H1 (cell line): ENCODE measurements around the gene ESYT1. TPM values are rescaled to one million over a fixed set of nuclear protein-coding genes. Genes with fewer than 3 reads are reported as not detected.

Source experiments
- CTCF ChIA-PET: fragments of 300-600 bp; sonication (Branson Sonifier 250); formaldehyde crosslinking; loops from one replicate; lab custom pipeline; 2021; ENCODE audit not compliant: partially characterized antibody; lab: Charles Lee
- POLR2A ChIA-PET: fragments of 300-600 bp; sonication (Branson Sonifier 250); formaldehyde crosslinking; loops from one replicate; lab custom pipeline; 2021; ENCODE audit warnings: inconsistent platforms; ENCODE audit not compliant: partially characterized antibody; lab: Charles Lee
- DNase-seq, 2 experiments: peaks; one replicate each; pipeline versions ENCODE4 v3.0.0 to v3.0.0-alpha.2; 2010 to 2022; ENCODE audit warnings: low spot score in 2 of 2, low read depth in 1 of 2, mixed read lengths in 1 of 2
- FAIRE-seq: peaks from 2 replicates; lab custom pipeline; 2011; peaks lifted over from hg19 to GRCh38; lab: Jason Lieb, UNC
- H2AFZ ChIP-seq: 2 replicates; pipeline ENCODE4 v1.8.1; 2012; ENCODE audit warnings: low read length, inconsistent platforms
- H2AK5ac ChIP-seq: 2 replicates; pipeline ENCODE4 v1.6.1; 2013; ENCODE audit warnings: low read depth, low read length
- H2BK120ac ChIP-seq: replicated peaks from 2 replicates; pipeline ENCODE3; 2013; ENCODE audit warnings: low read depth, low read length, inconsistent platforms
- H2BK12ac ChIP-seq: 2 replicates; pipeline ENCODE4 v1.6.1; 2013; ENCODE audit warnings: low read depth, low read length
- H2BK15ac ChIP-seq: 2 replicates; pipeline ENCODE4 v1.6.1; 2013; ENCODE audit warnings: low read length
- H2BK20ac ChIP-seq: 2 replicates; pipeline ENCODE4 v1.6.1; 2013; ENCODE audit warnings: low read length
- H2BK5ac ChIP-seq: 2 replicates; pipeline ENCODE4 v1.6.1; 2013; ENCODE audit warnings: low read depth, low read length
- H3K14ac ChIP-seq: 2 replicates; pipeline ENCODE4 v1.6.1; 2013; ENCODE audit warnings: inconsistent platforms; ENCODE audit not compliant: insufficient read length
- H3K18ac ChIP-seq: 2 replicates; pipeline ENCODE4 v1.6.1; 2013; ENCODE audit warnings: low read length; ENCODE audit errors: extremely low read depth
- H3K23ac ChIP-seq: 2 replicates; pipeline ENCODE4 v1.6.1; 2013; ENCODE audit warnings: inconsistent platforms; ENCODE audit not compliant: insufficient read length
- H3K23me2 ChIP-seq: 2 replicates; pipeline ENCODE4 v1.6.1; 2013; ENCODE audit warnings: low read depth, low read length
- H3K27ac ChIP-seq: 2 replicates; pipeline ENCODE4 v1.6.1; 2011; ENCODE audit warnings: low read depth, low read length, inconsistent platforms
- H3K27me3 ChIP-seq, 4 experiments: replicated peaks in 1 of 4; 1 replicate in 1 of 4; 2 replicates in 3 of 4; pipeline versions ENCODE4 v1.6.1 to v1.8.1; 2011 to 2013; ENCODE audit warnings: low read length in 3 of 4, mild to moderate bottlenecking in 3 of 4, inconsistent platforms in 2 of 4, mixed read lengths in 2 of 4, moderate library complexity in 1 of 4; ENCODE audit not compliant: control insufficient read depth in 3 of 4, insufficient read depth in 3 of 4; ENCODE audit errors: extremely low read depth in 1 of 4
- H3K36me3 ChIP-seq, 4 experiments: 2 replicates each; pipeline versions ENCODE4 v1.6.1 to v1.8.1; 2011 to 2013; ENCODE audit warnings: mild to moderate bottlenecking in 4 of 4, low read length in 3 of 4, moderate library complexity in 2 of 4, control low read depth in 1 of 4, inconsistent platforms in 1 of 4; ENCODE audit not compliant: insufficient read depth in 4 of 4, control insufficient read depth in 2 of 4
- H3K4ac ChIP-seq: replicated peaks from 2 replicates; pipeline ENCODE3; 2013; ENCODE audit warnings: low read length, low read depth, mixed read lengths, inconsistent platforms; ENCODE audit not compliant: insufficient read length
- H3K4me1 ChIP-seq, 4 experiments: replicated peaks in 1 of 4; 1 replicate in 1 of 4; 2 replicates in 3 of 4; pipeline versions ENCODE4 v1.6.1 to v1.8.1; 2011 to 2013; ENCODE audit warnings: low read length in 3 of 4, inconsistent platforms in 2 of 4, mixed read lengths in 1 of 4; ENCODE audit not compliant: insufficient read depth in 4 of 4, control insufficient read depth in 3 of 4
- H3K4me2 ChIP-seq, 2 experiments: 2 replicates each; pipeline versions ENCODE4 v1.6.1 to v1.8.1; 2011 to 2013; ENCODE audit warnings: low read depth in 2 of 2, low read length in 2 of 2, control low read depth in 1 of 2, inconsistent platforms in 1 of 2, mild to moderate bottlenecking in 1 of 2; ENCODE audit not compliant: insufficient read depth in 1 of 2
- H3K4me3 ChIP-seq, 4 experiments: fragments of 200-600, 300-600 bp in 1 of 4; sonication (generic), shearing (Covaris generic), sonication (Bioruptor Twin) in 1 of 4; 2 replicates each; pipeline versions ENCODE4 v1.5.1 to v1.8.1; 2011 to 2016; ENCODE audit warnings: low read length in 4 of 4, low read depth in 3 of 4, control low read depth in 2 of 4, inconsistent platforms in 2 of 4, mild to moderate bottlenecking in 2 of 4, mixed read lengths in 1 of 4, moderate library complexity in 1 of 4; ENCODE audit not compliant: insufficient read depth in 2 of 4; ENCODE audit errors: extremely low read depth in 1 of 4
- H3K56ac ChIP-seq: replicated peaks from 2 replicates; pipeline ENCODE3; 2013; ENCODE audit warnings: low read depth, mild to moderate bottlenecking, mixed read lengths, low read length, inconsistent platforms; ENCODE audit not compliant: insufficient read length
- H3K79me1 ChIP-seq: 2 replicates; pipeline ENCODE4 v1.6.1; 2013; ENCODE audit warnings: low read depth, low read length, control low read depth
- H3K79me2 ChIP-seq, 2 experiments: 2 replicates each; pipeline versions ENCODE4 v1.6.1 to v1.8.1; 2012 to 2013; ENCODE audit warnings: low read length in 2 of 2, mild to moderate bottlenecking in 2 of 2, inconsistent platforms in 1 of 2; ENCODE audit not compliant: insufficient read depth in 2 of 2, control insufficient read depth in 1 of 2
- H3K9ac ChIP-seq, 4 experiments: replicated peaks in 1 of 4; 1 replicate in 1 of 4; 2 replicates in 3 of 4; pipeline versions ENCODE4 v1.6.1 to v1.8.1; 2011 to 2013; ENCODE audit warnings: low read depth in 3 of 4, low read length in 3 of 4, control low read depth in 2 of 4, mild to moderate bottlenecking in 2 of 4, moderate library complexity in 2 of 4, inconsistent platforms in 1 of 4; ENCODE audit errors: extremely low read depth in 1 of 4
- H3K9me3 ChIP-seq, 2 experiments: 2 replicates each; pipeline versions ENCODE4 v1.6.1 to v1.8.1; 2012 to 2013; ENCODE audit warnings: mild to moderate bottlenecking in 2 of 2, moderate library complexity in 2 of 2, control low read depth in 1 of 2, inconsistent platforms in 1 of 2, low read depth in 1 of 2, low read length in 1 of 2, mixed read lengths in 1 of 2; ENCODE audit not compliant: insufficient read depth in 2 of 2
- H4K20me1 ChIP-seq, 2 experiments: replicated peaks in 1 of 2; 2 replicates each; pipeline versions ENCODE3 to v1.8.1; 2011 to 2013; ENCODE audit warnings: inconsistent platforms in 2 of 2, low read length in 2 of 2, mild to moderate bottlenecking in 1 of 2; ENCODE audit not compliant: insufficient read depth in 2 of 2, control insufficient read depth in 1 of 2
- H4K5ac ChIP-seq: 2 replicates; pipeline ENCODE4 v1.6.1; 2013; ENCODE audit warnings: low read length, low read depth, mixed read lengths, inconsistent platforms; ENCODE audit not compliant: insufficient read length
- H4K8ac ChIP-seq: 2 replicates; pipeline ENCODE4 v1.8.0; 2013; ENCODE audit warnings: mild to moderate bottlenecking, moderate library complexity, low read length, inconsistent platforms; ENCODE audit not compliant: insufficient read depth; ENCODE audit errors: extremely low read depth
- H4K91ac ChIP-seq: replicated peaks from 2 replicates; pipeline ENCODE3; 2013; ENCODE audit warnings: low read length, mixed read lengths, inconsistent platforms; ENCODE audit not compliant: insufficient read length
- HDAC2 ChIP-seq, 2 experiments: fragments of 300-600 bp in 1 of 2; sonication (generic) in 1 of 2; IDR thresholded peaks; 2 replicates each; pipeline ENCODE4 v1.6.1; 2011 to 2012; ENCODE audit warnings: low read depth in 2 of 2, low read length in 2 of 2, mild to moderate bottlenecking in 2 of 2, moderate library complexity in 2 of 2, borderline replicate concordance in 1 of 2, inconsistent platforms in 1 of 2
- JUND ChIP-seq: IDR thresholded peaks from 2 replicates; pipeline ENCODE4 v1.6.1; 2011; ENCODE audit warnings: mild to moderate bottlenecking, improper control_type of control experiment, low read length
- PHF8 ChIP-seq: fragments of 200-600 bp; sonication (generic); conservative IDR thresholded peaks from 2 replicates; pipeline ENCODE4 v1.7.1; 2012; ENCODE audit warnings: low read depth, mild to moderate bottlenecking, inconsistent platforms, low read length, moderate library complexity
- RBBP5 ChIP-seq: IDR thresholded peaks from 2 replicates; pipeline ENCODE4 v1.7.1; 2012; ENCODE audit warnings: low read depth, mild to moderate bottlenecking, inconsistent platforms, low read length, moderate library complexity, borderline replicate concordance
- SIN3A ChIP-seq, 2 experiments: IDR thresholded peaks in 1 of 2; conservative IDR thresholded peaks in 1 of 2; 2 replicates each; pipeline ENCODE4 v1.6.1; 2011 to 2012; ENCODE audit warnings: low read length in 2 of 2, improper control_type of control experiment in 1 of 2, low read depth in 1 of 2, mild to moderate bottlenecking in 1 of 2
- SIX5 ChIP-seq: IDR thresholded peaks from 2 replicates; pipeline ENCODE4 v1.6.1; 2011; ENCODE audit warnings: mild to moderate bottlenecking, low read depth, low read length
- SP1 ChIP-seq: IDR thresholded peaks from 2 replicates; pipeline ENCODE4 v1.6.1; 2011; ENCODE audit warnings: low read depth, low read length
- TAF1 ChIP-seq: IDR thresholded peaks from 2 replicates; pipeline ENCODE4 v1.6.1; 2011; ENCODE audit warnings: mild to moderate bottlenecking, low read depth, low read length
- WGBS, 2 experiments: shearing (Covaris generic) in 1 of 2; methylation state at CpG; one replicate each; pipeline versions ENCODE4 v1.1.6 to v1.1.7; 2013 to 2015; ENCODE audit warnings: low lambda C conversion rate in 2 of 2, mixed read lengths in 2 of 2, inconsistent platforms in 1 of 2, low coverage in 1 of 2, missing lambda C conversion rate in 1 of 2; ENCODE audit not compliant: insufficient replicate concordance in 2 of 2, insufficient coverage in 1 of 2, insufficient read length in 1 of 2; ENCODE audit errors: extremely low coverage in 1 of 2, missing lambda C conversion rate in 1 of 2; 5-methylcytosine and 5-hydroxymethylcytosine counted together
- polyA plus RNA-seq, 7 experiments: library from polyadenylated mRNA; depleted of rRNA in 3 of 7; stranded (reverse) in 5 of 7; unstranded in 2 of 7; fragments of >200 nt in 5 of 7; fragments of 200-250 nt in 2 of 7; gene quantifications; 1 replicate in 5 of 7; 2 replicates in 1 of 7; 4 replicates in 1 of 7; pipeline versions ENCODE4 v1.2.1 to v1.2.3, GENCODE V29; 2011 to 2013; ENCODE audit warnings: missing spikeins in 2 of 7, mixed read lengths in 2 of 7
- total RNA-seq: library from RNA; stranded (reverse); fragmentation: NEBNext Ultra II Directional; extraction: Animal tissue kit (Norgen Biotek cat#: 25700); gene quantifications from 2 replicates; pipeline ENCODE4 v1.2.1, GENCODE V29; 2021
- TF ChIP-seq, protein P1 (sequence below): IDR thresholded peaks from 2 replicates; pipeline ENCODE4 v1.6.1; 2012; ENCODE audit warnings: inconsistent platforms

Gene ESYT1
- total and polyA plus RNA-seq, 2 of the 8 experiments (the other 6 are each of a cell fraction or from before 2014, with no cell fraction given): 86.9 to 165 TPM

GRCh38 chr12:56079723-56080555, 48.1 kb upstream of the ESYT1 start, which contains the start of gene ERBB3:
Gene ERBB3, plus strand, starts transcription at chr12:56080165. Its CDS starts 136 bp downstream, at chr12:56080301.
- Histone ChIP-seq H4K8ac (peak within 1 kb of the TSS; percentile 99), H2BK12ac (peak within 1 kb of the TSS; percentile 100), H2BK20ac (0 out of 2 replicates have a peak within 1 kb of the TSS, but pooled peaks have one; percentile 61), H3K36me3 (peaks cover 0 to 3% (median 2%) of the 10 kb centered on the region in 4 experiments; a peak in 6 of 8 replicates), H3K9me3 (no peaks in the 10 kb centered on the region; a peak in 1 of 4 replicates), H3K18ac (peak within 1 kb of the TSS; percentile 100), H3K79me2 (peaks cover 0 to 27% of the 10 kb centered on the region in 2 experiments; a peak in 2 of 4 replicates), H4K5ac (peak within 1 kb of the TSS; percentile 100), H2BK5ac (peak within 1 kb of the TSS; percentile 98), H3K23ac (no peak within 1 kb of the TSS), H3K4me3 (peak within 1 kb of the TSS; percentile 74 to 89 (median 80)), H3K79me1 (peaks cover 6% of the 10 kb centered on the region; the same call in 1 of the 2 replicates), H2BK120ac (peak within 1 kb of the TSS; percentile 96), H3K4me2 (peak within 1 kb of the TSS; percentile 62 to 97), H3K23me2 (peaks cover 7% of the 10 kb centered on the region; the same call in 1 of the 2 replicates), H2AK5ac (no peak within 1 kb of the TSS; the same call in 1 of the 2 replicates), H2AFZ (peak within 1 kb of the TSS; percentile 99), H3K4ac (no peak within 1 kb of the TSS), H4K91ac (peak within 1 kb of the TSS; percentile 98), H3K27ac (peak within 1 kb of the TSS; percentile 92), H3K56ac (peak within 1 kb of the TSS; percentile 97), H3K14ac (no peak within 1 kb of the TSS), H3K9ac (peak within 1 kb of the TSS; percentile 79 to 95 (median 88)), H2BK15ac (peak within 1 kb of the TSS; percentile 100), H4K20me1 (peaks cover 2 to 10% of the 10 kb centered on the region in 2 experiments), H3K27me3 (no peaks in the 10 kb centered on the region), H3K4me1 (peaks cover 3 to 17% (median 11%) of the 10 kb centered on the region in 4 experiments)
- POLR2A ChIA-PET: interaction anchor here (0.6 to 8.9 kb wide), 46 partner anchors 14 to 356 kb away, joined by 3 to 112 read pairs (median 4); partner anchors contain the start of genes ANKRD52, ESYT1, IKZF4 and MYL6
- FAIRE-seq (peak; percentile 58), DNase-seq (peak in 1 of 2 experiments; percentile 87)
- CTCF ChIA-PET: interaction anchor here (0.5 to 5.1 kb wide), 28 partner anchors 11 to 274 kb away, joined by 3 to 31 read pairs (median 4); partner anchors contain the start of genes ESYT1, ORMDL2, PA2G4 and RNF41
- 2% methylated on average over 54 of the region's 59 CpGs; no CpG with 5 or more reads in 1 of the 2 experiments for WGBS, 2 experiments
- TF ChIP-seq PHF8 (peak; percentile 36), HDAC2 (IDR thresholded peaks at IDR 0.05; ENCODE audit: borderline replicate concordance in 1 of 2, low read depth in 2 of 2, low read length in 2 of 2) (peak in 1 of 2 experiments; percentile 32; a peak in 1 of 4 replicates), SIN3A (conservative IDR thresholded peaks at IDR 0.05 in 1 of 2, IDR thresholded peaks at IDR 0.05 in 1 of 2; ENCODE audit: low read depth in 1 of 2, low read length in 2 of 2) (peak in 1 of 2 experiments; percentile 59; a peak in 1 of 4 replicates), TAF1 (peak; percentile 29), SP1 (peak; percentile 61; the same call in 1 of the 2 replicates), RBBP5 (peak; percentile 89), JUND (peak; percentile 86; the same call in 1 of the 2 replicates), SIX5 (no peak)
- TF ChIP-seq, protein P1, sequence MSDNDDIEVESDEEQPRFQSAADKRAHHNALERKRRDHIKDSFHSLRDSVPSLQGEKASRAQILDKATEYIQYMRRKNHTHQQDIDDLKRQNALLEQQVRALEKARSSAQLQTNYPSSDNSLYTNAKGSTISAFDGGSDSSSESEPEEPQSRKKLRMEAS: peak; percentile 54; the same call in 1 of the 2 replicates
